Astrocyte of the hippocampus (primary cell): ENCODE results near the gene LYZL6.
A peak's percentile ranks its signal among the peaks of the same experiment; 100 is the strongest.
"Not testable (repeated sequence)": the region's sequence is repeated elsewhere in the genome, so short reads cannot be mapped to it uniquely, and the experiment has no call there.

ENCODE experiments used
- DNase-seq: peaks from one replicate; pipeline ENCODE4 v3.0.0; 2011; ENCODE audit warnings: low read depth, low spot score

Gene LYZL6

GRCh38 chr17:35947156-35947585 is 3.7 kb upstream of the LYZL6 start:
- peak; percentile 61 for DNase-seq

- no peak for DNase-seq
These were observed 638 bp upstream of the LYZL6 start for GRCh38 chr17:35944151-35944550.

GRCh38 chr17:35942588-35943186 is 826 bp downstream of the LYZL6 start:
- DNase-seq, result no peak

GRCh38 chr17:35938492-35938891 is 5.0 kb downstream of the LYZL6 start:
- not testable (repeated sequence) for DNase-seq

DNA sequence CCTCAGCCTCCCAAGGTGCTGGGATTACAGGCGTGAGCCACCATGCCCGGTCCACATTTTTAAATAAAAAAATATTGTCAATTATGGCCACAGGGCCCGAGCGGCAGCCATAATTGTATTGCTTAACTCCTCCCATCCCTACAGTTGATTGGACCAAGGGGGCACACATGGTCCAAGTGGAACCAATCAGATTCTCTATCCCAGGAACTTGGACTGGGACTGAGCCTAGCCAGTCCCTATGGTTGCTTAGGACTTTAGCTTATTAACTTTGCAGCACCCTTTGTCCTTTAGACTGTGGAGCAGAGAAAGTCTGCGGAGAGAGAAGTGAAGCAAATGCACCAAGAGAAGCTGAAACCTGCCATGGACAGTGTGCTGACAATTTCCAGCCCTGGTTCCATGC is 7.5 kb downstream of the LYZL6 start:
- DNase-seq, result no peak

GRCh38 chr17:35934760-35935159 is 8.8 kb downstream of the LYZL6 start:
- no peak for DNase-seq

GRCh38 chr17:35932586-35932985 is 10.9 kb downstream of the LYZL6 start:
- peak; percentile 20 for DNase-seq

DNA sequence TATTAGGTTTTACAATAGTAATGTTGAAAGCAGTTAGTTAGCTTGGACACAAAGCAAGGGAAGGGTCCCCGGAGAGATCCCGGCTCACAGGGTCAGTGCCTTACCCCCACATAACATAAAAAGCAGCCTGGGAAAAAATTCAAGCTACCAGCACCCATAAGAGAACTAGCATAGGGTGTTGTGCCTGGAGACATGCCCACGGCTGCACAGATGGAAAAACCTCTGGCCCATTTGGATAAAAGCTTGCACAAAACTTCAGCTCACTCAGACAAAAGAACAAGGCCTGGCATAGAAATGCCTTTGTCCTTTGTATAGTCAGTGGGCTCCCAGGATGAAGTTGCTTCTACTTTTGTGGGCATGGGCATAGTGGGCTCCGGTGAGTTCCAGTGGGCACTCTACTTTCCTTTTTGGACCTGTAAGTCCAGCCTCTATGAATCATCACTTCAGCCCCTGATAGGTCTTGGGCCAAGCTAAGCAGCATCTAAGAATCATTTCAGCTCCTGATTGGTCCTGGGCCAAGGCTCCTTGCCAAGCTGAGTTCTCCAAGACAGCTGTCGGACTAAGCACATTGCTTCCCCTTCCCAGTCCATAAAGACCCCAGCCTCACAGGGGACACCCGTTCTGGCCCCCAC is 11.6 kb downstream of the LYZL6 start:
- peak; percentile 55 for DNase-seq

DNA sequence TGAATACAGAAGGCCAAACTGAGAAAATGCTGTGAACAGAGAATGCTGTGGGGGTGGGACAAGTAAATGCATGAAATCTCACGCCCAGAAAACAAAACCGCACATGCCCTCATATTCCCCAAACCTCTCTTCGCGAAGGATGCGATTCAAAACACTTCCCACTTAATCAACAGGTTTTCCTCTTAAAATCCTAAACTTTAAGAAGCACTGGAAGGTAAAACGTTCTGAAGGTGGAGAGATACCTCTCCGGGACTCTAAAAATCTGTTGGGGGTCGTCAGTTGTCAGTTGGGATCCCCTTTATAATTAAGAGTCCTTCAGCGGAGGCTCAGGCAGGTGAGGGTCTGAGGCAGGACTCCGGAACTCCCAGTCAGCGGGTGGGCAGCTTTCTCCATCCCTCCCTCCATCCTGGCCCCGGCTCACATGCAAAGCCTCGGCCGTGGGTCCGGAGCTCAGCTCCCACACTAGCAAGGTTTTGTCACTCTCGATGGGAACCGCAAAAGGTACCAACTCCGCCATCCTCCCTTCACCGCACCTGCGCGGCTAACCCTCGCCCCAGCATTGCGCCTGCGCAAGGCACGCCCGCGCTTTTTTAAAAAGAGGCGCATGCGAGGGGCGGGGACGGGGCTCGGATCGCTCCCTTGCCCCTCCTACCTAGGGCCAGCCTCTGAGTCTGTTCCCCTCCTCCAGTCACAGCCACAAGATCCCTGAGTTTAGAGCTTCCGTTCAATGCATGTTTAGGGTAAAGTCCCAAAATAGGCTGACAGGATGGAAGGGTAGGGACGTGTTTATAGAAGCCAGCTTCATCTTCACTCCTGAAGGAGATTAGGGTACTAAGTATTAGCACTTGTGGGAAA is 13.1 kb downstream of the LYZL6 start, which contains the start of gene RDM1:
RDM1 (minus strand) TSS at position 563 of the 855 bp plus-strand sequence; CDS start at position 517, 46 bp downstream.
- peak; percentile 78 for DNase-seq

GRCh38 chr17:35927714-35928113 is 15.8 kb downstream of the LYZL6 start:
- DNase-seq, result no peak

DNA sequence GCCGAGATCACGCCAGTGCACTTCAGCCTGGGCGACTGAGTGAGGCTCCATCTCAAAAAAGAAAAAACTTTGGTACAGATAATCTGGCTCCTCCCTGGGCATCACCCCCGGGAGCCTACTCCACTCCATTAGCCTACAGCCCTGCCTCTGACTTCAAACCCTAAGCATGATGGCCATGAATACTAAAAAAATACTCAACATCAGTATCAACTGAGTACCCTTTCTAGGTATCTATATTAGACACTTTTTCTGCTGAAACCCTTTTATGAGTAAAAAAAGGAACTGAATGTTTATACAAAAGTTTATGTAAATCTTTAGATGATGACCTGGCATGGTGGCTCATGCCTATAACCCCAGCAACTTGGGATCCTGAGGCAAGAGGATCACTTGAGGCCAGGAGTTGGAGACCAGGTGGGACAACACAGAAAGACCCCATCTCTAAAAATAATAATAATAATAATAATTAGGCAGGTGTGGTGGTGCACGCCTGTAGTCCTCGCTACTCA is 19.9 kb downstream of the LYZL6 start:
- no peak for DNase-seq

GRCh38 chr17:35920229-35920628 is 23.3 kb downstream of the LYZL6 start:
- DNase-seq, result no peak

DNA sequence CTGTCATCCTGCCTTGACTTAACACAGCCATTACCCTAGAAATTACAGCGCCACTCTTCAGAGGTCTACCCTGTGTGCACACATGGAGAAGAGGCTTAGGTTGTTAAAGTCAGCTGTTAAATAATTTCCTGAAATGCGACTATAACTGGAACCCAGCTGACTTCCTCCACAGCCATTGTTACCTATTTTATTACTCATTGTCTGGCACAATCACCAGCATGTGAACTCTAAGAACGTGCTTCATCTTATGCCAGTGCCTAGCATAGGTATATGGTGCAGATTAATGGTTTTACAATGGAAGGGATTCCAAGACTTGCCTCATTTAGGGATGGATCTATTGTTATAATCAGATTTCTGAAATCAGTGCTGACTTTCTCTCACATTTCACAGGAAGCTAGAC is 24.8 kb downstream of the LYZL6 start:
- DNase-seq, result no peak

GRCh38 chr17:35917519-35918213 is 25.8 kb downstream of the LYZL6 start:
- DNase-seq, result no peak

DNA sequence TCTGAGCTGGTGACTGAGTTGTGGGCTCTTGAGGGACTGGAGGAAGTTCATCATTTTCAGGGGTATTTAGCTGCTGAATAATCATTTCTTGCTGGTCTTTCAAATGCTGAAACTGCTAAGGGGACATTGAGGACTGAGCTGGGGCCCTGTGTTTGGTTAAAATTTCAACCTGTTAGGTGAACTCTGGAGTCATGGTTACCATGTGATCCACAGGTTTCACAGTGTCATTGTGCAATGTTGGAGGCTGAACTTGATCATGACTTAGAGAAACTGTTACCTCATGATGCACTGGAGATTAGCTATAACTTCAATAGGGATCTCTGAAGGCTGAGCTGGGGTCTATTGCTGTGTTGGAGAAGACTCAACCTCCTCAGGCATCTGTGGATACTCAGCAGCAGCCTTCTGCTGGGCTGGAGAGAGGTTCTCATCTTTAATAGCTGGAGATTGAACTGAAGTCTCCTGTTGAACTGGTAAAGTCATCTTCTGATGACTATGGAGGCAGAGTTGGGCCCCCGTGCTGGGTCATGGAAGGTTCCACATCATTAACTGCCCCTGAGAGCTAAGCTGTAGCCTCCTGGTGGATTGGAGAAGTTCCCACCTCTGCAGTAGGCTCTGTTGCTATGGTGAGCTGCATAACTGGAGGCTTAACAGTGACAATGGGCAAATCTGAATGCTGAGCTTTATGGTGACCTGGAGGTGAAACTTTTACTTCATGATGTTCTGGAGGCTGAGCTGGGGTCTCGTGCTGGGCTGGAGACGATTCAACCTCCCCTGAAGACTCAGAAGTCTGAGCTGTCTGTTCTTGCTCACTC is 28.2 kb downstream of the LYZL6 start:
- no peak for DNase-seq

DNA sequence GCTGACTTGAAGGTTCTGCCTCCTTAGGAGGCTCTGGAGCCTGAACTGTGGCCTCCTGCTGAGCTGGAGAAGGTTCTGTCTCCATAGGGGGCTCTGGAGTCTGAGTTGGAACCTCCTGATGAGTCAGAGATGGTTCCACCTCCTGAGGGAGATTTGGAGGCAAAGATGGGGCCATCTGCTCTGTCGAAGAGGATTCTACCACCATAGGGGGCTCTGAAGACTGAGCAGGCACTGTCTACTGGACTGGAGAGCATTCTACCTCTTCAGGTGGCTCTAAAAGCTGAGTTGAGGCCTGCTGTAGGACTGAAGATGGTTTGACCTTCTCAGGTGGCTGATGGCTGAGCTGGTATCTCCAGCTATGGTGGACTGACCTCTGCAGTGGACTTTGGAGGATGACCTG is 29.2 kb downstream of the LYZL6 start:
- DNase-seq, result no peak

DNA sequence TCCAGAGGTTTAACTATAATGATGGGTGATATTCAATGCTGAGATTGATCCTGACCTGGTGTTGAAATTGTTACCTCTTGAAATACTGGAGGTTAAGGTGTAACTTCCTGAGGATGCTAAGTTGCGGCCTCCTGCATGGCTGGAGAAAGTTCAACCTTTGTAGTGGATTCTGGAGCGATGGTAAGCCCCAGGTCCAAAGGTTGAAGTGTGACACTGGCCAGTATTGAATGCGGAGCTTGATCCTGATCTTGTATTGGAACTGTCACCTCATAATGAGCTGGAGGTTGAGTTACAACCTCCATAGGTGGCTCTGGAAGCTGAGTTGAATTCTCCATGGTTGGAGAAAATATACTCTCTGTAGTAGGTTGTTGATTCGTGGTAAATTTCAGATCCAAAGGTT is 29.9 kb downstream of the LYZL6 start:
- DNase-seq, result no peak

- no peak for DNase-seq
These were observed 30.6 kb downstream of the LYZL6 start for GRCh38 chr17:35912942-35913341.

DNA sequence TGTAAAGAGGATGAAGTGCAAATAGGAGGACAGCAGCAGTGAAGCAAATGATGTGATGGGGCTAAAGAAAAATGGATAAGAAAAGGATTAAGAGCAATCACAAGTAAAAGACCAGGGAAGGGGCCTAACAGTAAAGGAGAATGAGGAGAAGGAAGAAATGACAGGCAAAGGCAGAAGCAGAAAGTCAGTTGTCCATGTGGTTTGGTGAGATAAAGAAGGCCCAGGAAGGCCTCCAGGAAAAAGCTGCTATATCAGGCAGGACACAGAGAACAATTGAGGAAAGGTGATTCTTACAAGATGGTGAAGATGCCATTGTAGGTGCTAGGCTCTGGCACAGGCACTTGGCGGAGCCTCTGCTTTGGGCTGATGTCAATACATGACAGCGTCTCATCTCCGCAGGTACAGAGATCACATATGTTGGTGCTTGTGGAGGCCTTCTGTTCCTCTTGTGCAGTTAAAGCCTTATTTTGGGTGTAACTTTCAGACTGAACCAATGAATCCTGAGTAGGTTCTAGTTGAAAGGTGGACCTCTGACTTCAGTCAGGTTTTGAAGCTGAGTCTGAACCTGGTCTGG is 31.1 kb downstream of the LYZL6 start:
- DNase-seq, result no peak

GRCh38 chr17:35909408-35909807 is 34.1 kb downstream of the LYZL6 start:
- DNase-seq, result no peak

GRCh38 chr17:35907691-35908090 is 35.8 kb downstream of the LYZL6 start:
- DNase-seq, result no peak
